PC-9 (cell line): ENCODE measurements around the gene PWWP2B. TPM values are rescaled to one million over a fixed set of nuclear protein-coding genes. Genes with fewer than 3 reads are reported as not detected.
"Not testable (repeated sequence)": the region's sequence is repeated elsewhere in the genome, so short reads cannot be mapped to it uniquely, and the experiment has no call there.

Source experiments
- BruUV-seq: library from RNA; stranded (reverse); fragments of 400-500 nt; replicated peaks from 2 replicates; lab custom pipeline; 2021; lab: Mats Ljungman, UMichigan
- CTCF ChIA-PET: fragments of 300-600 bp; sonication (Branson Sonifier 250); formaldehyde crosslinking; loops from one replicate; lab custom pipeline; 2022; ENCODE audit warnings: antibody characterized with exemption; lab: Charles Lee
- POLR2A ChIA-PET: fragments of 300-600 bp; sonication (Branson Sonifier 250); formaldehyde crosslinking; loops from one replicate; lab custom pipeline; 2022; ENCODE audit warnings: antibody characterized with exemption; ENCODE audit not compliant: unreplicated experiment; lab: Charles Lee
- DNase-seq, 2 experiments: peaks; one replicate each; pipeline versions ENCODE4 v3.0.0 to v3.0.0-alpha.2; 2015 to 2022; ENCODE audit warnings: mixed read lengths in 1 of 2
- H2AFZ ChIP-seq: fragments of 200-600 bp; sonication (generic); 2 replicates; pipeline ENCODE4 v1.8.1; 2017; ENCODE audit warnings: antibody characterized with exemption
- H3F3A ChIP-seq: fragments of 200-600 bp; sonication (generic); 2 replicates; pipeline ENCODE4 v1.8.1; 2017; ENCODE audit warnings: antibody characterized with exemption, mild to moderate bottlenecking, low read depth; ENCODE audit not compliant: insufficient read depth
- H3K27ac ChIP-seq: fragments of 200-600 bp; sonication (generic); 2 replicates; pipeline ENCODE4 v1.6.1; 2016; ENCODE audit warnings: mixed run types
- H3K27me3 ChIP-seq: fragments of 200-600 bp; sonication (generic); 2 replicates; pipeline ENCODE4 v1.6.1; 2016; ENCODE audit warnings: low read depth, mixed run types; ENCODE audit not compliant: insufficient read depth
- H3K36me3 ChIP-seq: fragments of 200-600 bp; sonication (generic); 2 replicates; pipeline ENCODE4 v1.6.1; 2016; ENCODE audit warnings: low read depth, mixed run types
- H3K4me1 ChIP-seq: fragments of 200-600 bp; sonication (generic); replicated peaks from 2 replicates; pipeline ENCODE4 v1.6.1; 2016; ENCODE audit warnings: mixed run types; ENCODE audit not compliant: insufficient read depth
- H3K4me2 ChIP-seq: fragments of 200-600 bp; sonication (generic); 2 replicates; pipeline ENCODE4 v1.6.1; 2017; ENCODE audit warnings: mixed run types
- H3K4me3 ChIP-seq: fragments of 200-600 bp; sonication (generic); 2 replicates; pipeline ENCODE4 v1.6.1; 2016; ENCODE audit warnings: mixed run types
- H3K79me2 ChIP-seq: fragments of 200-600 bp; sonication (generic); 2 replicates; pipeline ENCODE4 v1.6.1; 2017; ENCODE audit warnings: low read depth, mixed run types
- H3K9me2 ChIP-seq: fragments of 200-600 bp; sonication (generic); 2 replicates; pipeline ENCODE4 v1.8.1; 2017; ENCODE audit warnings: mild to moderate bottlenecking; ENCODE audit not compliant: insufficient read depth
- H3K9me3 ChIP-seq: fragments of 200-600 bp; sonication (generic); 2 replicates; pipeline ENCODE4 v1.8.1; 2016; ENCODE audit warnings: low read depth; ENCODE audit not compliant: insufficient read depth
- H4K20me1 ChIP-seq: fragments of 200-600 bp; sonication (generic); 2 replicates; pipeline ENCODE4 v1.8.1; 2017; ENCODE audit not compliant: insufficient read depth
- CTCF ChIP-seq: fragments of 200-600 bp; sonication (generic); conservative IDR thresholded peaks from 2 replicates; pipeline ENCODE4 v1.6.1; 2017; ENCODE audit warnings: mixed run types, antibody characterized with exemption, mild to moderate bottlenecking, moderate library complexity
- EZH2 ChIP-seq: fragments of 200-600 bp; sonication (generic); IDR thresholded peaks from 2 replicates; pipeline ENCODE4 v1.8.0; 2017; ENCODE audit warnings: antibody characterized with exemption, low read depth
- intact Hi-C: fragments of 100-400 bp; cut with micrococcal nuclease; formaldehyde crosslinking; loops from one replicate; pipeline ENCODE4 v1.10.0; 2022; ENCODE audit not compliant: unreplicated experiment
- total RNA-seq: library from RNA; stranded (reverse); gene quantifications from 2 replicates; pipeline ENCODE4 v1.2.3, GENCODE V29; 2021

Gene PWWP2B
- total RNA-seq, 1 experiment from 2014 or later = 16.9 TPM

GRCh38 chr10:132351611-132352010 lies 45.4 kb upstream of the PWWP2B start:
- Histone ChIP-seq H3K79me2 (no peaks in the 10 kb centered on the region), H2AFZ (no peak overlapping the region), H4K20me1 (no peaks in the 10 kb centered on the region), H3K4me3 (no peak overlapping the region), H3F3A (no peaks in the 10 kb centered on the region), H3K9me2 (no peaks in the 10 kb centered on the region), H3K9me3 (no peaks in the 10 kb centered on the region), H3K4me1 (no peaks in the 10 kb centered on the region), H3K36me3 (no peaks in the 10 kb centered on the region), H3K27me3 (no peaks in the 10 kb centered on the region), H3K4me2 (no peak overlapping the region), H3K27ac (no peak overlapping the region)
- intact Hi-C loops = loop anchor here (1.0 kb wide), 1 partner anchor 128 kb away; no protein-coding TSS in a partner anchor
- DNase-seq = no peak
- TF ChIP-seq EZH2 (no peak), CTCF (no peak)
- ChIA-PET POLR2A (no interaction called here), CTCF (no interaction called here)
- BruUV-seq = no TSS peak

GRCh38 chr10:132352462-132353308 lies 44.3 kb upstream of the PWWP2B start:
- H3K4me2 ChIP-seq, POLR2A ChIA-PET, H2AFZ ChIP-seq, H4K20me1 ChIP-seq, H3K4me1 ChIP-seq, H3K27me3 ChIP-seq, H3F3A ChIP-seq, BruUV-seq, H3K9me3 ChIP-seq, H3K9me2 ChIP-seq, H3K4me3 ChIP-seq, H3K27ac ChIP-seq, H3K79me2 ChIP-seq, H3K36me3 ChIP-seq: not testable (repeated sequence)
- intact Hi-C loops = loop anchor here (1.0 kb wide), 1 partner anchor 129 kb away; no protein-coding TSS in a partner anchor
- TF ChIP-seq CTCF = peak; percentile 64
- DNase-seq = peak in 1 of 2 experiments; percentile 55
- CTCF ChIA-PET = interaction anchor here (1.0 kb wide), 1 partner anchor 128 kb away, joined by 3 read pairs; no protein-coding TSS in a partner anchor

- H3K79me2 ChIP-seq = no peaks in the 10 kb centered on the region
- TF ChIP-seq EZH2 = no peak
- no peak for TF ChIP-seq CTCF
- H3K9me2 ChIP-seq = no peaks in the 10 kb centered on the region
- no peak overlapping the region for H3K4me3 ChIP-seq
- DNase-seq = no peak
- no peaks in the 10 kb centered on the region for H3K27me3 ChIP-seq
- no peaks in the 10 kb centered on the region for H3K9me3 ChIP-seq
- no peak overlapping the region for H2AFZ ChIP-seq
- no peaks in the 10 kb centered on the region for H3F3A ChIP-seq
- intact Hi-C loops = no loop called here
- ChIA-PET CTCF (interaction anchor here (1.0 kb wide), 1 partner anchor 129 kb away, joined by 3 read pairs; no protein-coding TSS in a partner anchor), POLR2A (no interaction called here)
- no peak overlapping the region for H3K27ac ChIP-seq
- no peaks in the 10 kb centered on the region for H3K36me3 ChIP-seq
- H3K4me1 ChIP-seq = no peaks in the 10 kb centered on the region
- H4K20me1 ChIP-seq = no peaks in the 10 kb centered on the region
- H3K4me2 ChIP-seq = no peak overlapping the region
- BruUV-seq = no TSS peak
Observed at GRCh38 chr10:132353456-132354355, 43.3 kb upstream of the PWWP2B start.
